HL-60 (cell line): ENCODE measurements around the gene KRT85.
"Not testable (repeated sequence)": the region's sequence is repeated elsewhere in the genome, so short reads cannot be mapped to it uniquely, and the experiment has no call there.

Experiments
- DNase-seq, 2 experiments: peaks; one replicate each; pipeline ENCODE4 v3.0.0-alpha.2; 2010 to 2020; ENCODE audit warnings: low read depth in 1 of 2, low spot score in 1 of 2
- H3K27ac ChIP-seq: fragments of 250-450 bp; sonication (Bioruptor Pico); replicated peaks from 2 replicates; pipeline ENCODE4 v1.5.1; 2020; ENCODE audit warnings: mild to moderate bottlenecking, moderate library complexity
- H3K27me3 ChIP-seq: fragments of 250-450 bp; sonication (Bioruptor Pico); 2 replicates; pipeline ENCODE4 v1.5.1; 2021; ENCODE audit warnings: mild to moderate bottlenecking, moderate library complexity; ENCODE audit not compliant: insufficient read depth, poor library complexity, severe bottlenecking
- H3K4me3 ChIP-seq: replicated peaks from 2 replicates; pipeline ENCODE4 v1.5.1; 2011; ENCODE audit warnings: mild to moderate bottlenecking, control low read depth, low read length; ENCODE audit not compliant: insufficient read depth
- GABPA ChIP-seq: IDR thresholded peaks from 2 replicates; pipeline ENCODE4 v1.6.1; 2012; ENCODE audit warnings: low read depth
- POLR2AphosphoS5 ChIP-seq: IDR thresholded peaks from 2 replicates; pipeline ENCODE4 v1.6.1; 2012; ENCODE audit warnings: low read depth
- SPI1 ChIP-seq: IDR thresholded peaks from 2 replicates; pipeline ENCODE4 v1.6.1; 2012; ENCODE audit warnings: low read depth, mild to moderate bottlenecking, borderline replicate concordance
- TF ChIP-seq, protein P1 (sequence below): IDR thresholded peaks from 2 replicates; pipeline ENCODE4 v1.6.1; 2012; ENCODE audit warnings: low read depth; ENCODE audit not compliant: insufficient replicate concordance
- TF ChIP-seq, protein P2 (sequence below): IDR thresholded peaks from one replicate; pipeline ENCODE4 v1.5.1; 2011; ENCODE audit warnings: low read length, control low read depth, inconsistent platforms; ENCODE audit not compliant: insufficient read depth

KRT85 gene

DNA sequence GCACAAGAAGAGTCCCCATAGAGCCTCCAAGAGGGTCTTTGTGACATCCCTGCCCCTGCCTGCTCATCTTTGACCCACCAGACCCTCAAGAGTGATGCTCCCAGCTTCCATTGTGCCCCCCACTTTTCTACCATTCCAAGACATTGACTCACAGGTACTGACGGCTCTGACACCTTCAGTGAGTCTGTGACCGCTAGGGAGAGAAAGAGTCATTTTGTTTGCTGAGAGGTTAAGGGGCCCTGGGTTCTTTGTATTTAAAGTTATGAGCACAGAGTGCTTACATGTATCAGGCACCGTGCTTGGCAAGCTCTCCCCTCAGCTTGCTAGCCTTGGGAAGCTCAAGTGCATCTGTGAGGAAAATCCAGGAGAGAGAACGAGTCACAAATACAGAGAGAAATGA lies 45.9 kb upstream of the KRT85 start:
- H3K27me3 ChIP-seq: no peaks in the 10 kb centered on the region
- no peak overlapping the region for H3K27ac ChIP-seq
- no peak for TF ChIP-seq POLR2AphosphoS5
- TF ChIP-seq GABPA: no peak
- TF ChIP-seq, protein P1, sequence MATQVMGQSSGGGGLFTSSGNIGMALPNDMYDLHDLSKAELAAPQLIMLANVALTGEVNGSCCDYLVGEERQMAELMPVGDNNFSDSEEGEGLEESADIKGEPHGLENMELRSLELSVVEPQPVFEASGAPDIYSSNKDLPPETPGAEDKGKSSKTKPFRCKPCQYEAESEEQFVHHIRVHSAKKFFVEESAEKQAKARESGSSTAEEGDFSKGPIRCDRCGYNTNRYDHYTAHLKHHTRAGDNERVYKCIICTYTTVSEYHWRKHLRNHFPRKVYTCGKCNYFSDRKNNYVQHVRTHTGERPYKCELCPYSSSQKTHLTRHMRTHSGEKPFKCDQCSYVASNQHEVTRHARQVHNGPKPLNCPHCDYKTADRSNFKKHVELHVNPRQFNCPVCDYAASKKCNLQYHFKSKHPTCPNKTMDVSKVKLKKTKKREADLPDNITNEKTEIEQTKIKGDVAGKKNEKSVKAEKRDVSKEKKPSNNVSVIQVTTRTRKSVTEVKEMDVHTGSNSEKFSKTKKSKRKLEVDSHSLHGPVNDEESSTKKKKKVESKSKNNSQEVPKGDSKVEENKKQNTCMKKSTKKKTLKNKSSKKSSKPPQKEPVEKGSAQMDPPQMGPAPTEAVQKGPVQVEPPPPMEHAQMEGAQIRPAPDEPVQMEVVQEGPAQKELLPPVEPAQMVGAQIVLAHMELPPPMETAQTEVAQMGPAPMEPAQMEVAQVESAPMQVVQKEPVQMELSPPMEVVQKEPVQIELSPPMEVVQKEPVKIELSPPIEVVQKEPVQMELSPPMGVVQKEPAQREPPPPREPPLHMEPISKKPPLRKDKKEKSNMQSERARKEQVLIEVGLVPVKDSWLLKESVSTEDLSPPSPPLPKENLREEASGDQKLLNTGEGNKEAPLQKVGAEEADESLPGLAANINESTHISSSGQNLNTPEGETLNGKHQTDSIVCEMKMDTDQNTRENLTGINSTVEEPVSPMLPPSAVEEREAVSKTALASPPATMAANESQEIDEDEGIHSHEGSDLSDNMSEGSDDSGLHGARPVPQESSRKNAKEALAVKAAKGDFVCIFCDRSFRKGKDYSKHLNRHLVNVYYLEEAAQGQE: no peak
- TF ChIP-seq SPI1: no peak
- TF ChIP-seq, protein P2, sequence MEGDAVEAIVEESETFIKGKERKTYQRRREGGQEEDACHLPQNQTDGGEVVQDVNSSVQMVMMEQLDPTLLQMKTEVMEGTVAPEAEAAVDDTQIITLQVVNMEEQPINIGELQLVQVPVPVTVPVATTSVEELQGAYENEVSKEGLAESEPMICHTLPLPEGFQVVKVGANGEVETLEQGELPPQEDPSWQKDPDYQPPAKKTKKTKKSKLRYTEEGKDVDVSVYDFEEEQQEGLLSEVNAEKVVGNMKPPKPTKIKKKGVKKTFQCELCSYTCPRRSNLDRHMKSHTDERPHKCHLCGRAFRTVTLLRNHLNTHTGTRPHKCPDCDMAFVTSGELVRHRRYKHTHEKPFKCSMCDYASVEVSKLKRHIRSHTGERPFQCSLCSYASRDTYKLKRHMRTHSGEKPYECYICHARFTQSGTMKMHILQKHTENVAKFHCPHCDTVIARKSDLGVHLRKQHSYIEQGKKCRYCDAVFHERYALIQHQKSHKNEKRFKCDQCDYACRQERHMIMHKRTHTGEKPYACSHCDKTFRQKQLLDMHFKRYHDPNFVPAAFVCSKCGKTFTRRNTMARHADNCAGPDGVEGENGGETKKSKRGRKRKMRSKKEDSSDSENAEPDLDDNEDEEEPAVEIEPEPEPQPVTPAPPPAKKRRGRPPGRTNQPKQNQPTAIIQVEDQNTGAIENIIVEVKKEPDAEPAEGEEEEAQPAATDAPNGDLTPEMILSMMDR: no peak
- DNase-seq: no peak
- no peak overlapping the region for H3K4me3 ChIP-seq

DNA sequence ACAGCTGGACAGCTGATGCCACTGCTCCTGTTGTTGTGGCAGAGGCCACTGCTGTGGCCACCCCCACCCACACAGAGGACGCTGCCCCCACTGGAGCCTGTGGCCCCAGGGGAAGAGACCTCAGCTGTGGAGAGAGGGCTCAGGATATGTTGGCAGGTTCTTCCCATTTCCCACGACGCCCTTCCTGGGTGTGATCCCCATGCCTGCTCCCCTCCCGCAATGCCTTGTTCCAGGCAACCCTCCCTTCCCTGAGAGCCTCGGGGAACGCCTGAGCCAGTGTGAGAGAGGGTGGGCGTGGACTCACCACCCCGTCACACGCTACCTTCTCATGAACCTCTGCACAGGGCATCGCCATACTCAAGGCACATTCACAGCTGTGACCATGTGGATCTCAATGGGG lies 44.5 kb upstream of the KRT85 start:
- no peak overlapping the region for H3K4me3 ChIP-seq
- TF ChIP-seq GABPA (no peak), SPI1 (no peak), POLR2AphosphoS5 (no peak)
- TF ChIP-seq, protein P2: no peak
- TF ChIP-seq, protein P1: no peak
- no peaks in the 10 kb centered on the region for H3K27me3 ChIP-seq
- no peak overlapping the region for H3K27ac ChIP-seq
- DNase-seq: no peak

DNA sequence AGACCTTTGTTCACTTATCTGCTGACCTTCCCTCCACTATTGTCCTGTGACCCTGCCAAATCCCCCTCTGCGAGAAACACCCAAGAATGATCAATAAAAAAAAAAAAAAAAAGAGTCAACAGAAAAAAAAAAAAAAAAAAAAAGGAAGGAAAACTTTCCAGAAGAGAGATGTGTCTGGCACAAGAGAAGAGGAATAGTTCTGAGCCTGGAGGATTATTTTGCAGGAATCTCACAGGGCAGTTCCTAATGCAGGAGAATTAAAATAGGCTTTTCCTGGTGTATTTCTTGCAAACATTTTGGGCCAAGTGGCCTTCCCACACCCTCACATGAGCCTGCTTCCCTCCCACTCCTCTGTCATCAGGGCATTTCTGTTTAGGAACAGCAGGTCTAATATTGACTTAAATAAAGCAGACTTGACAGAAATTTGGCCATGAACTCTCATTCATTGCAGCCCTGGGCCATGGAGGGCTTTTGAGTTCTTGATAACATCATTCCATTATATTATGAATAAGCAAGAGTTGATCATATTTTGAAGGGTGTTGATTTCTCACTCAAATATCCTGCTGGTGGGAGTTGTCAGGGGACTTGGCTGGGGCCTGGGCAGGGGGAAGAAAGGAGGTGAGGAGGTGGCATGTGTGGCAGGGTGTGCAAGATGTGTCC lies 43.4 kb upstream of the KRT85 start:
- H3K27me3 ChIP-seq, H3K27ac ChIP-seq, H3K4me3 ChIP-seq, DNase-seq: not testable (repeated sequence)

DNA sequence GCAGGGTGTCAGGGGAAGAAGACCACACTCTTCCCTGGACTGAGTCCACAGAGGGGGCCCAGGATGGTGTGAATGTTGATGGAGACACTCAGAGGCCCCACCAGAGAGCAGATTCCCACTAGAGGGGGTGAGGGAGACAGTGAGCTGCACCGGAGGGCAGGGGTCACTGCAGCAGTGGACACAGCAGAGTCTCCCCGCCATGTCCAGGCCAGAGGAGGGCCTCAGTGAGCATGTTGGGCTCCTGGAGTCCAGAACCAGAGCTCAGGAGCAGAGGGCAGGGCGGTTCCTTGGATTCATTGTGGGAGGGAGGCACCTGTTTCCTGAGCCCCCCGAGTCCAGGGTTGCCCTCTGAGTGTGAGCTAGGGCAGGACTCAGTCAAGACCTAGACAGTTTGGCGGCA lies 40.6 kb upstream of the KRT85 start:
- H3K27ac ChIP-seq: no peak overlapping the region
- H3K27me3 ChIP-seq: no peaks in the 10 kb centered on the region
- TF ChIP-seq, protein P2: no peak
- TF ChIP-seq POLR2AphosphoS5 (no peak), SPI1 (no peak), GABPA (no peak)
- TF ChIP-seq, protein P1: no peak
- no peak for DNase-seq
- no peak overlapping the region for H3K4me3 ChIP-seq
